HG03095 (cell line): ENCODE results near the gene MID1IP1.

Experiments used
- ATAC-seq: cut with Tn5 transposase; IDR thresholded peaks from one replicate; pipeline ENCODE4 v1.9.1; 2021; ENCODE audit warnings: moderate library complexity; ENCODE audit not compliant: unreplicated experiment

The MID1IP1 gene

DNA sequence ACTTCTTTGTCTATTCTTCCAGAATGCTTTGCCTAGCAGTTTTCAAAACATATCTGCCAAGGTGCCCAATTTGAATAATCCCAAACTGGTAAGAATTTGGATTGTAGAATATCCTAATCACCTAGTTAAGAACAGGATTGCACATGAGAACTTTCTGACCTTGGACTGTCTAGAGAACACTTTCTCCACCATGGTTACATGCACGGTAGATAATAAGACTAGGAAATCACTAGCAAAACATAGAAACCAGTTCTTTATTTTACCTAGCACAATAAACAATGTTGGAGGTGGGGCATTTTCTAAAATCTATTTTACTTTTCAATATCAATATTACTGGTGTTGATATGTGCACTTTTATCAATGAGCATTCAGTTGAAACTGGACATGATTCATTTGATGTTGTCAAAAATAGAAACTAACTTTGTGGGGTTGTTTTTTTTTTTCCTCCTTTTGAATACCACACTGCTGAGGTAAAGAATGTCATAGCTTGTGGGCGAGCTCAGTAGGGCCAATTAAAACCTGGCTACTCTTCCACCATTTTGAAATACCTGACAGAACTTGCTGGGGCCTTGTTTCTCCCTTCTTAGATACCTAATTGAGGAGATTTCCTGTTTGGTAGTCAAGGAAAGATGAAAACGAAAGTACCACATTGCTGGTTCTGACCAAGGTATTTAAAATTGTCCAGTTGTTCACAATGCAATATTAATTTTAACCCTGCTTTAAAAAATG is 10.4 kb downstream of the MID1IP1 start:
- ATAC-seq: no peak

DNA sequence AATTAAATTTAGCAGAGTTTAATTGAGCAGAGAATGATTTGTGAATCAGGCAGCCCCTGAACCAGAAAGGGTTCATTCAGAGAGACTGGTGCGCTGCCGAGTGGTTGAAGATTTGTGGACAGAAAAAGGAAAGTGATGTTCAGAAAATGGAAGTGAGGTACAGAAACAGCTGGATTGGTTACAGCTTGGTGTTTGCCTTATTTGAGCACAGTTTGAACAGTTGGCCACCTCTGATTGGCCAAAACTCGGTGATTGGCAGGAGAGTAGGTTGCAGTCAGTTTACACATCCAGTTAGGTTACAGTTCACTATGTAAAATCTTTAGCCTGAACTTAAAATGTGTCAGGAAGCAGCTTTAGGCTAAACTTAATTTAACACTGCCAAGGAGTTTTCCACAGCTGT is 14.9 kb downstream of the MID1IP1 start:
- no peak for ATAC-seq

DNA sequence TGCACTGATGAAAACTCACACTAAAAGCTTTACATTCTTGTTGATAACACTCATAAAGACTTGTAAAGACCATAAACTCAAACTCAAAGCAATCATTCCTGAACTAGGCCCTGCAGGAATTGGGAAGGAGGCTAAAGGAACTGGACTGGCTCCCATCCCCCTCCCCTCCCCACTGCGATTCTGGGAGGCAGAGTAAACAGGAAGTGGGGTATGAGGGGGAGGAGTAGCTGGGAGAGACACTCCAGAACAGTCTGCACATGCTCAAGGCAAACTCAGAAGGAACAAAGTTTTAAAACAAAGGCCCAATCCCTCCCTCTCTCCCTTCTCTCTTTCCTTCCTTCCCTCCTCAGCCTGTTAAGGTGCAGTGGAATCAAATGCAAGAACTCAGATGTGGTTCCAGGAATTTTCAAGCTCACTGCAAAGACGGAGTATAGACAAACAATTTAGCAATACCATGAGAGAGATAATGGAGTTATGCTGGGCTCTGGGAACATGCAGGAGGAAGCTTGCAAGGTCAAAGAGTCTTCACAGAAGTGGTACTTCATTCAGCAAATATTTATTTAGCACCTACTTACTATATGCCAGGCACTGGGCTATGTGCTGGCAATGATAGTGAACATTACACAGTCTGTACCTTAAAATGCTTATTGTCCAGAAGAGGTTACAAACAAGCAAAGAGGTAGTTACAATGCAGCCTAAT is 15.9 kb downstream of the MID1IP1 start:
- ATAC-seq: no peak

DNA sequence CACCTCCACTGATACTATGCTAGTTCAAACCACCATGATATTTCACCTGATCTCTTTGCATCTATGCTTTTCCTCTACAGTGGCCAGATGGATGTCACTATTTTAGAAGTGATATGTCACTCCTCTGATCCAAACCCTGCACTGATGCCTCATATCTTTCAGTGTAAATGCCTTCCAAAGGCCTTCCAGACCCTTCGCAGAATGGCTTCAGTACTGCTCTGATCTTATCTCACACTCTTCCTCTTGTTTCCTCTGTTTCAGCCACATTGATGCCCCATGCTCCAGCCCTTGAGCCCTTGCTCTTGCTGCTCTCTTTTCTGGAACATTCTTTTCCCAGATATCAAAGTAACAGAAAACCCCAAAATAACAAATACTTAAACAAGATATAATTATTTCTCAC is 17.9 kb downstream of the MID1IP1 start:
- no peak for ATAC-seq

DNA sequence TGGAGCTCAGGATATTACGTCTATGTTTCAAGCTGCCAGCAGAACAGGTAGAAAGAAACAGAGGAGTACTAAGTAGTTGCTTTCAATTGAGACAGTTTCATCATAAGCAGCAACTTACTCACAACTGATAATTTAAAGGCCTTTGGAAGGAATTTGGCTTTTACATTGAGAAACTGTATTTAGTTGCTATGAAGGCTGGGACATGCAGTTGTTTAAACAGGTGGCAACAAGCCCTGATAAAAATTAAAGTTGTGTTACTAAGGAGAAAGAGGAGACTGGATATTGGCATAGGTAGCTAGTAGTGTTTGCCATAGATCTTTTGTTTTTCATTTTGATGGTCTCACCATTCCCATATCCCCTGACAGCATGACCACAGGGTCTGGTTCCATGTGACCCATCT is 18.4 kb downstream of the MID1IP1 start:
- no peak for ATAC-seq

DNA sequence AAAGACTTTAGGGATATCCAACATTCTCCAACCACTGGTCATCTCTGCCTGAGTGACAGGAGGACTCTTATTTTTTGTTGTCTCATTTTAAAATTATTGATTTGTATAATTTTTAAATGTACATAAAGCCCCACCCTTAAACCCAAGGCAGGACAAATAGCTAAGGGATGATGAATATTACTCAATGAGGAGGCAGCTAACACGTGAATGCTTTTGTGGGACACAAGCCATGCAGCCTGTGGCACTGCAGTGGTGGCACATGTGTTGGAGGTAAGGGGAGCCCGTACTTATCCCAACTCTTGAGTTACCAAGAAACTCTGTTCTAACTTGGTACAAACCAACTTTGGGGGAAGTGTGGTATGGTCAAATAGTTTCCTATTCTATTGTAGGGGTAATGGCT is 19.5 kb downstream of the MID1IP1 start:
- ATAC-seq: no peak

DNA sequence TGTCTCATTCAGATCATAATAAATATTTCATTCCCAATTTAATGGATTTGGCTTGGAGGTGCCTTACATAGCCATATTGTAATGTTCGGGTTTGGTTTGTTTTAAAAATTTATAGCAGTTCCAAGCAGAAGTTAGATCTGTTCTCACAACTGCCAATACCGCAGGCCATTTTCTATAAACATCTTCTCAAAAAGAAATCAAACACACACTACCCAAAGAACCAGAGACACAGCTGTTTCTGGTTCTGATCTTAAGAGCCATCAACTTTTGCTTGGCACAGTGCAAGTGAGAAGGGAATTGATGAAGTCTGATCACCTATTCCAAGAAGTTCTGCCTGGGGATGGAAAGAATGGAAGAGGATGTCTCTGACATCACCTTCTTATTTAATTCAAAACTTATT is 22.9 kb downstream of the MID1IP1 start:
- ATAC-seq: no peak

DNA sequence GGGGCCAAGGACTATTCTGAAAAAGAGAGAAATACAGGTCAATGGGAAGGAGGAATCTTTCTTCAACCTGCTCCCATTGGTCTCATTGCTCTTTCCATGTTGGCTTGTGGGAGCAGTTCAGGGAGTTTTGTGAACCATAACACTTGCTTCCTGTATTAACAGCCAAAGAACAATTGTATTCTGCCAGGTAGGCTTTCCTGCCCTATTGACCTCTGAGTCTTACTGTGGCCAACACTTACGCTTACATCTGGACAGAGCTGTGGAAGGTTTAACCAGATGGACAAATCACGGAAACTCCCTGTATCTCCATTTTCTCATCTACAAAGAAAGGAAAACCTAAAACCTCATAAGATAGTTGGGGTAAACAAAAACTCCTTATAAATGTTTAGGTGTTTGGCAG is 30.7 kb downstream of the MID1IP1 start:
- ATAC-seq: no peak

DNA sequence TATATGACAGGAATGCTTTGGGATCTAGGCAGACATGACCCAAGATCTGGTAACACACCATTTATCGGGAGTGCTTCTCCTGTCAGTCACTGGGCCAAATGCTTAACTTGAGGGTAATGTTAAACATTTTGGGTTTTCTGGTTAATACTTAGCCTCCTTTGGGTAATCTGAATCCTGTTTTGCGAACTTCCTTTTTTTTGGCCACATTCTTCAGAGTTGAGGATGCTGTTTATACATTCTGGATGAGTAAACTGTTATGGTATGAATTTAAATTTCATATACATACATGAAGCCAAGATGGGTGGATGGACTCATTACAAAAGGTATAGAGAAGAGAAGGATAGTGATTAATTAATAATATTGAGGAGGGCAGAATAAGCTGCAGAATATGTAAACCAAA is 36.1 kb downstream of the MID1IP1 start:
- ATAC-seq: no peak

DNA sequence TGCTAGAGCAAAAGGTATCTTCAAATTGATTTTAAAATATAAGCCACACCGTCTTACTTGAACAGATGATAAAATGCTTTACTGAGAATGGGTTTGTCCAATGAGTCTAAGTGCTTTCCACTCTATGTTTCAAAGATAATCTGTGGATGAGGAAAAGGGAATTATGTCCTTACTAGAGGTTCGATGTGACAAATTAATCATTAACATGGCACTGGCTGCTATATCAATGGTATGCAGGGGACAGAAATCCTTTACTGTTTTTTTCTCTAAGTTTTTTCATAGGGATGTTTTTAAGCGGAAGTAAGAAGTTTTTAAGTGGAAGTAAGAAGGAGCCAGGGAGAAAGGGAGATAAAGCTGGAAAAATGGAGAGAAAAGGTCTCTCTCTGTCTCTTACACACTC is 38.0 kb downstream of the MID1IP1 start:
- no peak for ATAC-seq

DNA sequence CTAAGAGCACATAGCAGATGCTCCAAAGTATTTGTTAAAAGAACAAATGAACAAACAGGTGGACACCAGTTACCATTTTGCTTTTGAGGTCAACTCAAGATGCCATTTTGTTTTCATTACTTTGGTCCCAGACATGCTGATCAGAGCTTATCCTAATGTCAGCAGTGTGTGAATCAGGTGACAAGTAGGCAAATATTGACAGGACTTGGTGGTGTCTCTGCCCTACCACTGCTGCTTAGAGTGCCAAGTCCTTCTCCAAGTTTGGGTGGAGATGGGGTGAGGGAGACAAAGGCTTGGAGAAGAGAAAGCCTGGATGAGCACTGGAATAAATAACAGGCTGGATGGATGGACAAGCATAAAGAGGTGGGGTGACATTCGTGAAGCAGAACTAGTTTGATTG is 38.7 kb downstream of the MID1IP1 start:
- ATAC-seq: no peak

DNA sequence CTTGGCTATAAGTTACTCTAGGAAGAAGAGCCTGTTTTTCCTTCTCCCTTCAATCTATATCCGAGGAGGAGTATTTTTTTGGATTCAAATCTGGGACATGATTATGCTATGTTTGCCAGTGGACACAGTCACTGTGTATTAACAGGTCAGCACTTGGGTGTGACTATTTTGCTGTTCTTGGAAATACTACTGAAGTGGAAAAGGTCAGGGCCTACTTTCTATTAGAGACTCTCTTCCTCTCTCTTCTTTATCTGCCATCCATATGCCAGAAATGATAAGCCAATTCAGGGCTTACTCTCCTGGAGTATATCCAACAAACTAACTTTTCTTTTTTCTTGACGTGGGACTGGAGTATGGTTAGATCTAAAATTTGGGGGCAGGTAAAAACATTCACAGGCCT is 40.5 kb downstream of the MID1IP1 start:
- ATAC-seq: no peak

DNA sequence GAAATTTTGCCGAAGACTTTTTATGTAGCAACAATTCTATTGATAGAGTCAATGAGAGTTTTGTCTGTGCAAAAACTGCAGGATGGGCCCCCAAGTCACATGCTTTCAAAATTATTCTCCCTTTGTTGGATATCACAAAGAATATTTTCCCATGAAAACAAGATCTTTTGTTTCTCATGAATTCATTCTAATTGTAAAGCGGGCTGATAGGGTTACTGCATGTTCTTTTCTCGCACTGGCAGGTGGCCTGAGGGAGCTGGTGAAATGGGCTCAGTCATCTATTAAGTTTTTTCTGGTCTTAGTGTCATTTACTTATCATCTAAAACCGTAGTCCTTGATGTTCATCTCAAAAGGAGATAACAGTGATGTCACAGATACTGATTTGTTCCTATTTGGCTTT is 44.2 kb downstream of the MID1IP1 start:
- ATAC-seq: no peak

DNA sequence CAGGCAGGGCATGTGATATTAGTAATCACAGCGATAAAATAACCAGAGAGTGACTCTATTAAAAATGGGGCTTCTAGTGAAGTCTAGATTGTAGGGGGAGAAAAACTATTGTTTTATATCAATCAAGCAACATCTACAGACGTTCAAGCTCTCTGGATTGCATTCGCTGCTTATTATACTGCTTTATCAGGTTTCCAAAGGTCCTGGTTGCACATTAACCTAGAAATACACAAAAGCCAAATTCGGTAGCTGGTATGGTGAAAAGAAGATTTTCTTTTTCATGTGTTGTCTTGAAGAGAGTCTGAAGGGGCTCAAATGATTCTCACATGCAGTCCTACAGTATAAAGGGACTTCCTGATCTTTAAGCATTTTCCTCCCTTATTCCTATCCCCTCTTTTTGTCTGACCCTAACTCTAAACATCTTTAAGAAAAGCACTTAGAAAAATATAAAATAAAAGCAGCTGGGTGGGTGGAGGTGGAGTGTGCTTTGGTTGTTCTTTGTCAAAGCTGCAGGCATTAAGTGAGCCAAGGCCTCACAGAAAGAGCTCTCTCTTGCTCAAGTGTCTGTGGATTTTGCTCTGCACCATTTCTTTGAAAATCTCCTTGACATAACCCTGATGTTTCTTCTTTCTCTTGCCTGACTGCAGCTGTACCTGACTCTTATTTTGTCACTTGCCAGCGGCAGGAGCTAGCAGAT is 46.1 kb downstream of the MID1IP1 start:
- ATAC-seq: no peak

DNA sequence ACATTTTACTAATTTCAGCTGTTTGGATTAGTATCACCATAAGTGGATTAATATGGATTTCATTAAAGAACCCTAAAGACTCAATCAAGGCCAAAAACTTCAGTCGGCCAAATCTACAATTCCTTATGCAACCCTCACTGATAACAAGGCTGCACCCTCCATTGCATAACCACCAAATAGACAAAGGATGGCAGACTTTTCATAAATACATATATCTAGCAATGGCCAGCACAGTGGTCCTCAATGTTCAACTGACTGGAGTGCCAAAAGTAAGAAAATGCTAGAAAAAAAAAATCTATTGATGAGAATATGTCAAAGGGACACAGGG is 46.6 kb downstream of the MID1IP1 start:
- ATAC-seq: no peak

DNA sequence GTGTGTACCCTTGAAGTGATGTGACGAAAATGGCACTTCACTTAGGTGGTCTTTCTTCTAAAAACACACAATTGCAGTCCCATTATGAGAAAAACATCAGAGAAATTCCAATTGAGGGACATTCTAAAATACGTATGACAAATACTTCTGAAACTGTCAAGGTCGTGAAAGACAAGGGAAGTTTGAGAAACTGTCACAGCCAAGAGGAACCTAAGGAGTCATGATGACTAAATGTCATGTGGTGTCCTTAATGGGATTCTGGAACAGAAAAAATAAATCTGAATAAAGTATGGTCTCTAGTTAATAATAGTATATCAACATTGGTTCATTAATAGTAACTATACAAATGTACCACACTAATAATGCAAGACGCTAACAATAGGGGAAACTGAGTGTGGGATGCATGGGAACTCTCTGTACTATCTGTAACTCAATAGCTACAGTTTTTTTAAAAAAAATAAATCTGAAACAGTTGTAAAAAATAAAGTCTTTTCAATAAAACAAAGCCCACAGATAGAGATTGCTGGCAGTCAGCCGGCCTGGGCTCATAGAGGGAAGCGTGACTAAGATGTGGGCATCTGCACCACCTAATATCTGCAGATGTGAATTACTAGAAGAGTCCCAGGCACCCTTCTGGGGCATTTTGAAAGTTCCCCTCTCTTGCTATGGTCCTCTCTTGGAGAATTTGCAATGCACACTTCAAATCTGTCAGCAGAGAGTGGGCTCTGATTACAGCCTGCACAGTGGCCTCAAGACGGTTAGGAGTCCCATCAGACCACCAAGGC is 47.6 kb downstream of the MID1IP1 start:
- no peak for ATAC-seq

DNA sequence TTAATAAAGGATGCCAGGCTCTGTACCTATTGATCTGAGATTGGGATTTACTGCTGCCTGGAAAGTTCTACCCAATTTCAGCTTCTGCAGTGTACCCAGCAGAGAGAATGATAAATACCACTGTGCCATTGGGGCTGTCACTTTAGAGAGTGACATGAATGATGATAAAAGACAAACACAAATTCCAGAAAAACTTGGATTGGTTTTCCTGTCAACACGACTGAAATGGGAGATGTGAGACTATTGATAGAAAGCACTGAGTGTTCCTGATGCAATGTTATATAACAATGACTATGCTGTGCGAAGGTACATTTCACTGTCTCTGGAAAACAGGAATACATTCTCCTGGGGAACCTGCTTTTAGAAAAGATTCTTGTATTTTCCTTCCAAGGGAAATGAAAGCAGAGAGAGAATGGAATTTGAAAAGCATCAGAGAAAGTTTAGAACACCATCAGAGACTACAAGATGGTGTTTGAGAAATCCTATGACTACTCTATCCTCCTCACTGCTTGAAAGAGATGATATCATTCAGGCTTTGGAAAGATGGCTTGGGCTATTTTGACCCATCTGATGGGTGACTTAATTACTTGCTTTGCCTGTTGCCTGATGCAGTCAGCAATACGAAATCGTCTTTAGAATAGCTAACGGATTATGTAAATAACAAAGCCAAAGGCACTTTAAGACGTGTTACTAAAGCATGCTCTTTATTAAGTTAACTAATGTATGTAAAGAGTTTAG is 49.7 kb downstream of the MID1IP1 start:
- no peak for ATAC-seq

DNA sequence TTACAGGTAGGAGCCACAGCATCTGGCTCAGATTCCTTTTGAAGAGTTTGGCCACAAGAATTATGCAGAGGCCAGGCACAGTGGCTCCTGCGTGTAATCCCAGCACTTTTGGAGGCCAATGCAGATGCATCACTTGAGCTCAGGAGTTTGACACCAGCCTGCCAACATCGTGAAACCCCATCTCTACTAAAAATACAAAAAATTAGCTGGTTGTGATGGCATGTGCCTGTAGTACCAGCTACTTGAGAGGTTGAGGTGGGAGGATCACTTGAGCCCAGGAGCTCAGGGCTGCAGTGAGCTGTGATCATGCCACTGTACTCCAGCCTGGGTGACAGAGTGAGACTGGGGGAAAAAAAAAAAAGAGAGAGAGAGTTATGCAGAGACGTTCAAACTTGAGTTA is 53.0 kb downstream of the MID1IP1 start:
- no peak for ATAC-seq
